HepG2 (cell line): ENCODE data around the gene GPRC5D. TPM values are rescaled to one million over a fixed set of nuclear protein-coding genes. Genes with fewer than 3 reads are reported as not detected.

ENCODE experiments used
- SYNCRIP ChIP-seq: fragments of 200-400 bp; formaldehyde crosslinking; IDR thresholded peaks from 2 replicates; pipeline ENCODE4 v1.6.1; 2018; ENCODE audit warnings: mild to moderate bottlenecking, low read depth, low read length; ENCODE audit not compliant: insufficient read depth
- THAP9 ChIP-seq: sonication (generic); formaldehyde crosslinking; IDR thresholded peaks from 2 replicates; pipeline ENCODE4; 2020; ENCODE audit warnings: missing genetic modification reagents, mild to moderate bottlenecking, borderline replicate concordance
- ZBTB10 ChIP-seq: sonication (generic); formaldehyde crosslinking; IDR thresholded peaks from 2 replicates; pipeline ENCODE4 v1.4.0; 2020; ENCODE audit warnings: missing genetic modification reagents, borderline replicate concordance
- ZNF724P ChIP-seq: sonication (generic); formaldehyde crosslinking; IDR thresholded peaks from 2 replicates; pipeline ENCODE4 v1.8.0; 2022; ENCODE audit warnings: missing genetic modification reagents, borderline replicate concordance
- polyA plus RNA-seq, 8 experiments: library from polyadenylated mRNA; depleted of rRNA in 3 of 8; stranded (reverse) in 7 of 8; unstranded in 1 of 8; fragments of >200 nt; fragmentation: Illumina TruSeq in 4 of 8; extraction: Trizol in 4 of 8; gene quantifications; 2 replicates each; pipeline versions ENCODE4 v1.2.1 to v1.2.3, GENCODE V29; 2011 to 2016; ENCODE audit warnings: low read depth in 4 of 8, missing spikeins in 1 of 8, mixed read lengths in 1 of 8; ENCODE audit not compliant: insufficient read depth in 1 of 8
- total RNA-seq, 5 experiments: library from RNA; depleted of rRNA; stranded (reverse); fragments of >200 nt; fragmentation: Illumina TruSeq; extraction: Trizol; gene quantifications; 2 replicates each; pipeline ENCODE4 v1.2.3, GENCODE V29; 2016; ENCODE audit warnings: low read depth in 1 of 5
- TF ChIP-seq, protein P1 (sequence below): sonication (generic); formaldehyde crosslinking; IDR thresholded peaks from 2 replicates; pipeline ENCODE4 v1.4.0; 2020; ENCODE audit warnings: missing genetic modification reagents

Gene GPRC5D
- total and polyA plus RNA-seq, 2 of the 13 experiments (the other 11 are each of a cell fraction or from before 2014, with no cell fraction given), result not detected

DNA sequence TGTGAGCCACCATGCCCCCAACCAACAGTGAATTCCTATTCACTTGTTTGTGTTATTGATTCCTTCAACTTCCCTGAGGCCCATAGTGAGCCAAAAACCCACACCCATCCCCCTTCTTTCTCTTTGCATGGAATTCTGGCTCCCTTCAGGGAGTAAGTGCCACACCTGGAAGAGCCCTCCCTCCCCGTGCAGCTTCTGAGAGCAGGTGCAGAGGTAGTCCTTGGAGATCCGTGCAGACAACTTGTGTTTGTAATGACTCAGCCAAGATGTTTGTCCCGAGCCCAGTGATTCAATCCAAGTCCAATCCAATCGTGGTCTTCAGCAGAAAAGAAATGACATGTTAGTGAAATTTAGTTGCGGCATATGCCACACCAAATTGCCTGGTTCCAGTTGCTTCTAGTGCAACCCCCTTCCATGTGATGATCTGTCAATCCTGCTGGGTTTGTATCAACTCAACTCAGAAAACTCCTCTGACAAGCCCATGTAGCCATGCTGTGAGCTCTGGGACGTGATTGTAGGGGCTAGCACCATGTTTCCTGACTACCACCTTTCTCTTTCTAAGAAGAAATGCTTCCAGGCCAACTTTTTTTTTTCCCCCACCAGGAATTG, 33.1 kb downstream of the GPRC5D start (continued):
- no peak for TF ChIP-seq ZBTB10
- no peak for TF ChIP-seq THAP9 (CRISPR knock-in tag)
- TF ChIP-seq, protein P1, sequence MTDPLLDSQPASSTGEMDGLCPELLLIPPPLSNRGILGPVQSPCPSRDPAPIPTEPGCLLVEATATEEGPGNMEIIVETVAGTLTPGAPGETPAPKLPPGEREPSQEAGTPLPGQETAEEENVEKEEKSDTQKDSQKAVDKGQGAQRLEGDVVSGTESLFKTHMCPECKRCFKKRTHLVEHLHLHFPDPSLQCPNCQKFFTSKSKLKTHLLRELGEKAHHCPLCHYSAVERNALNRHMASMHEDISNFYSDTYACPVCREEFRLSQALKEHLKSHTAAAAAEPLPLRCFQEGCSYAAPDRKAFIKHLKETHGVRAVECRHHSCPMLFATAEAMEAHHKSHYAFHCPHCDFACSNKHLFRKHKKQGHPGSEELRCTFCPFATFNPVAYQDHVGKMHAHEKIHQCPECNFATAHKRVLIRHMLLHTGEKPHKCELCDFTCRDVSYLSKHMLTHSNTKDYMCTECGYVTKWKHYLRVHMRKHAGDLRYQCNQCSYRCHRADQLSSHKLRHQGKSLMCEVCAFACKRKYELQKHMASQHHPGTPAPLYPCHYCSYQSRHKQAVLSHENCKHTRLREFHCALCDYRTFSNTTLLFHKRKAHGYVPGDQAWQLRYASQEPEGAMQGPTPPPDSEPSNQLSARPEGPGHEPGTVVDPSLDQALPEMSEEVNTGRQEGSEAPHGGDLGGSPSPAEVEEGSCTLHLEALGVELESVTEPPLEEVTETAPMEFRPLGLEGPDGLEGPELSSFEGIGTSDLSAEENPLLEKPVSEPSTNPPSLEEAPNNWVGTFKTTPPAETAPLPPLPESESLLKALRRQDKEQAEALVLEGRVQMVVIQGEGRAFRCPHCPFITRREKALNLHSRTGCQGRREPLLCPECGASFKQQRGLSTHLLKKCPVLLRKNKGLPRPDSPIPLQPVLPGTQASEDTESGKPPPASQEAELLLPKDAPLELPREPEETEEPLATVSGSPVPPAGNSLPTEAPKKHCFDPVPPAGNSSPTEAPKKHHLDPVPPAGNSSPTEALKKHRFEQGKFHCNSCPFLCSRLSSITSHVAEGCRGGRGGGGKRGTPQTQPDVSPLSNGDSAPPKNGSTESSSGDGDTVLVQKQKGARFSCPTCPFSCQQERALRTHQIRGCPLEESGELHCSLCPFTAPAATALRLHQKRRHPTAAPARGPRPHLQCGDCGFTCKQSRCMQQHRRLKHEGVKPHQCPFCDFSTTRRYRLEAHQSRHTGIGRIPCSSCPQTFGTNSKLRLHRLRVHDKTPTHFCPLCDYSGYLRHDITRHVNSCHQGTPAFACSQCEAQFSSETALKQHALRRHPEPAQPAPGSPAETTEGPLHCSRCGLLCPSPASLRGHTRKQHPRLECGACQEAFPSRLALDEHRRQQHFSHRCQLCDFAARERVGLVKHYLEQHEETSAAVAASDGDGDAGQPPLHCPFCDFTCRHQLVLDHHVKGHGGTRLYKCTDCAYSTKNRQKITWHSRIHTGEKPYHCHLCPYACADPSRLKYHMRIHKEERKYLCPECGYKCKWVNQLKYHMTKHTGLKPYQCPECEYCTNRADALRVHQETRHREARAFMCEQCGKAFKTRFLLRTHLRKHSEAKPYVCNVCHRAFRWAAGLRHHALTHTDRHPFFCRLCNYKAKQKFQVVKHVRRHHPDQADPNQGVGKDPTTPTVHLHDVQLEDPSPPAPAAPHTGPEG (CRISPR knock-in tag), result no peak
- no peak for TF ChIP-seq ZNF724P (CRISPR knock-in tag)
- no peak for TF ChIP-seq SYNCRIP
